ENCODE results near the gene SIL1. TPM values are rescaled to one million over a fixed set of nuclear protein-coding genes. Genes with fewer than 3 reads are reported as not detected.

The SIL1 gene
- total and polyA plus RNA-seq, 2 of the 8 experiments (the other 6 are each of a cell fraction or from before 2014, with no cell fraction given): 8.3 to 12.8 TPM

GRCh38 chr5:139079991-139080610, 118.1 kb downstream of the SIL1 start:
- H3K4me2 ChIP-seq (ENCODE audit: insufficient read depth in 1 of 2, low read depth in 2 of 2, low read length in 2 of 2): no peak overlapping the region
- H2BK20ac ChIP-seq (ENCODE audit: low read length): no peak overlapping the region
- H3K4me3 ChIP-seq (ENCODE audit: extremely low read depth in 1 of 4, insufficient read depth in 2 of 4, low read depth in 3 of 4, low read length in 4 of 4): no peak overlapping the region
- H3K4me1 ChIP-seq (replicated peaks in 1 of 4; ENCODE audit: control insufficient read depth in 3 of 4, insufficient read depth in 4 of 4, low read length in 3 of 4): peaks cover 0 to 2% (median 0%) of the 10 kb centered on the region in 4 experiments; a peak in 1 of 7 replicates
- no peak overlapping the region for H2AFZ ChIP-seq (ENCODE audit: low read length)
- no peak overlapping the region for H2BK15ac ChIP-seq (ENCODE audit: low read length)
- WGBS, 2 experiments (ENCODE audit: extremely low coverage in 1 of 2, insufficient coverage in 1 of 2, insufficient read length in 1 of 2, insufficient replicate concordance in 2 of 2, low coverage in 1 of 2, low lambda C conversion rate in 2 of 2, missing lambda C conversion rate in 1 of 2): 85% methylated on average over 2 of the region's 2 CpGs; no CpG with 5 or more reads in 1 of the 2 experiments
- no peak overlapping the region for H3K56ac ChIP-seq (replicated peaks; ENCODE audit: insufficient read length, low read depth, low read length)
- H4K8ac ChIP-seq (ENCODE audit: extremely low read depth, insufficient read depth, low read length): no peak overlapping the region
- H3K14ac ChIP-seq (ENCODE audit: insufficient read length): no peak overlapping the region
- H3K23ac ChIP-seq (ENCODE audit: insufficient read length): no peak overlapping the region
- H3K4ac ChIP-seq (replicated peaks; ENCODE audit: insufficient read length, low read depth, low read length): no peak overlapping the region
- no peak for DNase-seq (ENCODE audit: low read depth in 1 of 2, low spot score in 2 of 2)
- no peak overlapping the region for H4K5ac ChIP-seq (ENCODE audit: insufficient read length, low read depth, low read length)
- no peaks in the 10 kb centered on the region for H3K79me1 ChIP-seq (ENCODE audit: low read depth, low read length)
- no peaks in the 10 kb centered on the region for H3K79me2 ChIP-seq (ENCODE audit: control insufficient read depth in 1 of 2, insufficient read depth in 2 of 2, low read length in 2 of 2)
- no peaks in the 10 kb centered on the region for H4K20me1 ChIP-seq (replicated peaks in 1 of 2; ENCODE audit: control insufficient read depth in 1 of 2, insufficient read depth in 2 of 2, low read length in 2 of 2)
- CTCF ChIA-PET (ENCODE audit: partially characterized antibody): interaction anchor here (0.9 to 2.8 kb wide), 3 partner anchors 15 to 41 kb away, joined by 4 to 8 read pairs (median 7); no protein-coding TSS in a partner anchor
- no peak overlapping the region for H2AK5ac ChIP-seq (ENCODE audit: low read depth, low read length)
- POLR2A ChIA-PET (ENCODE audit: partially characterized antibody): no interaction called here
- H3K18ac ChIP-seq (ENCODE audit: extremely low read depth, low read length): no peak overlapping the region
- H3K27ac ChIP-seq (ENCODE audit: low read depth, low read length): no peak overlapping the region
- H4K91ac ChIP-seq (replicated peaks; ENCODE audit: insufficient read length, low read length): no peak overlapping the region
- no peak overlapping the region for H3K9ac ChIP-seq (replicated peaks in 1 of 4; ENCODE audit: extremely low read depth in 1 of 4, low read depth in 3 of 4, low read length in 3 of 4)
- no peak overlapping the region for H2BK5ac ChIP-seq (ENCODE audit: low read depth, low read length)
- no peaks in the 10 kb centered on the region for H3K23me2 ChIP-seq (ENCODE audit: low read depth, low read length)
- no peak for FAIRE-seq
- no peaks in the 10 kb centered on the region for H3K36me3 ChIP-seq (ENCODE audit: control insufficient read depth in 2 of 4, insufficient read depth in 4 of 4, low read length in 3 of 4)
- no peak overlapping the region for H2BK120ac ChIP-seq (replicated peaks; ENCODE audit: low read depth, low read length)
- no peaks in the 10 kb centered on the region for H3K9me3 ChIP-seq (ENCODE audit: insufficient read depth in 2 of 2, low read depth in 1 of 2, low read length in 1 of 2)
- H3K27me3 ChIP-seq (replicated peaks in 1 of 4; ENCODE audit: control insufficient read depth in 3 of 4, extremely low read depth in 1 of 4, insufficient read depth in 3 of 4, low read length in 3 of 4): no peaks in the 10 kb centered on the region
- H2BK12ac ChIP-seq (ENCODE audit: low read depth, low read length): no peak overlapping the region
- TF ChIP-seq RNF2 (IDR thresholded peaks at IDR 0.05; ENCODE audit: borderline replicate concordance, low read depth, low read length, missing control alignments, poor library complexity, severe bottlenecking): no peak
- TF ChIP-seq MAFK (IDR thresholded peaks at IDR 0.05; ENCODE audit: low read depth, low read length): no peak
- TF ChIP-seq HDAC6 (IDR thresholded peaks at IDR 0.05; ENCODE audit: low read depth, low read length): no peak
- no peak for TF ChIP-seq ATF3 (IDR thresholded peaks at IDR 0.05; ENCODE audit: insufficient read depth, low read depth, low read length)
- no peak for TF ChIP-seq KDM1A (IDR thresholded peaks at IDR 0.05; ENCODE audit: borderline replicate concordance, low read length)
- no peak for TF ChIP-seq BACH1 (IDR thresholded peaks at IDR 0.05; ENCODE audit: low read length)
- TF ChIP-seq, protein P1, sequence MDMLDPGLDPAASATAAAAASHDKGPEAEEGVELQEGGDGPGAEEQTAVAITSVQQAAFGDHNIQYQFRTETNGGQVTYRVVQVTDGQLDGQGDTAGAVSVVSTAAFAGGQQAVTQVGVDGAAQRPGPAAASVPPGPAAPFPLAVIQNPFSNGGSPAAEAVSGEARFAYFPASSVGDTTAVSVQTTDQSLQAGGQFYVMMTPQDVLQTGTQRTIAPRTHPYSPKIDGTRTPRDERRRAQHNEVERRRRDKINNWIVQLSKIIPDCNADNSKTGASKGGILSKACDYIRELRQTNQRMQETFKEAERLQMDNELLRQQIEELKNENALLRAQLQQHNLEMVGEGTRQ (IDR thresholded peaks at IDR 0.05; ENCODE audit: low read length): no peak
- TF ChIP-seq EZH2 (IDR thresholded peaks at IDR 0.05; ENCODE audit: low read depth, low read length, severe bottlenecking): no peak
- no peak for TF ChIP-seq SP2 (IDR thresholded peaks at IDR 0.05; ENCODE audit: low read length)
- TF ChIP-seq NRF1 (IDR thresholded peaks at IDR 0.05; ENCODE audit: low read depth, low read length): no peak
- no peak for TF ChIP-seq BRCA1 (IDR thresholded peaks at IDR 0.05; ENCODE audit: low read depth, low read length)
- TF ChIP-seq CHD1 (IDR thresholded peaks at IDR 0.05; ENCODE audit: low read depth, low read length): no peak
